ENCODE data around the gene KLHDC2. TPM values are rescaled to one million over a fixed set of nuclear protein-coding genes. Genes with fewer than 3 reads are reported as not detected.
"Not testable (repeated sequence)": the region's sequence is repeated elsewhere in the genome, so short reads cannot be mapped to it uniquely, and the experiment has no call there.

Gene KLHDC2
- polyA plus RNA-seq, 1 donor (not counting 4 experiments of a cell fraction or from before 2014, with no cell fraction given), result 34.0 TPM

- dilution Hi-C loops (cut with MboI; ENCODE audit: extremely low pct_ligation_motif_present, low sequenced_read_pairs), result no loop called here
- peaks cover 13 to 15% of the 10 kb centered on the region in 2 experiments for H3K36me3 ChIP-seq (ENCODE audit: control insufficient read depth in 2 of 2, extremely low read depth in 1 of 2, insufficient read depth in 2 of 2, low read length in 2 of 2)
- no peaks in the 10 kb centered on the region for H4K20me1 ChIP-seq (ENCODE audit: control insufficient read depth, extremely low read depth, insufficient read depth, low read length)
- H2AFZ ChIP-seq (ENCODE audit: control insufficient read depth, low read length), result no peak overlapping the region
- no peaks in the 10 kb centered on the region for H3K27me3 ChIP-seq (ENCODE audit: control insufficient read depth, extremely low read depth, insufficient read depth, low read length)
- H3K9me1 ChIP-seq (ENCODE audit: control insufficient read depth, extremely low read depth, insufficient read depth, low read length), result no peaks in the 10 kb centered on the region
- H3K4me1 ChIP-seq (ENCODE audit: control insufficient read depth, extremely low read depth, insufficient read depth, low read length), result no peaks in the 10 kb centered on the region
- no peak overlapping the region for H3K27ac ChIP-seq (ENCODE audit: control insufficient read depth, insufficient read depth, low read length)
- no peak overlapping the region for H3K4me3 ChIP-seq (ENCODE audit: control insufficient read depth in 2 of 3, extremely low read depth in 1 of 3, insufficient read depth in 2 of 3, low read depth in 1 of 3, low read length in 3 of 3)
- no peak overlapping the region for H3K9ac ChIP-seq (ENCODE audit: control insufficient read depth, extremely low read depth, insufficient read depth, low read length)
- H3K79me2 ChIP-seq (ENCODE audit: control insufficient read depth, insufficient read depth, low read length), result no peaks in the 10 kb centered on the region
- TF ChIP-seq CTCF (optimal IDR thresholded peaks at IDR 0.05 in 1 of 3, IDR thresholded peaks at IDR 0.05 in 1 of 3, conservative IDR thresholded peaks at IDR 0.05 in 1 of 3; ENCODE audit: extremely low read depth in 1 of 3, insufficient read depth in 2 of 3, low read length in 3 of 3), result no peak
- no peaks in the 10 kb centered on the region for H3K9me3 ChIP-seq (ENCODE audit: control insufficient read depth, low read depth, low read length)
- no peak overlapping the region for H3K4me2 ChIP-seq (ENCODE audit: control insufficient read depth, extremely low read depth, insufficient read depth, low read depth, low read length)
- FAIRE-seq (no peak), DNase-seq (ENCODE audit: low read depth, low spot score) (no peak)
These were observed 10.5 kb downstream of the KLHDC2 start for GRCh38 chr14:49778421-49778820.

- H3K4me1 ChIP-seq (ENCODE audit: control insufficient read depth, extremely low read depth, insufficient read depth, low read length); H3K27me3 ChIP-seq (ENCODE audit: control insufficient read depth, extremely low read depth, insufficient read depth, low read length); H3K9ac ChIP-seq (ENCODE audit: control insufficient read depth, extremely low read depth, insufficient read depth, low read length); H3K27ac ChIP-seq (ENCODE audit: control insufficient read depth, insufficient read depth, low read length); DNase-seq (ENCODE audit: low read depth, low spot score); FAIRE-seq; H4K20me1 ChIP-seq (ENCODE audit: control insufficient read depth, extremely low read depth, insufficient read depth, low read length); dilution Hi-C loops (cut with MboI; ENCODE audit: extremely low pct_ligation_motif_present, low sequenced_read_pairs); H3K9me1 ChIP-seq (ENCODE audit: control insufficient read depth, extremely low read depth, insufficient read depth, low read length); H3K4me2 ChIP-seq (ENCODE audit: control insufficient read depth, extremely low read depth, insufficient read depth, low read depth, low read length); H3K9me3 ChIP-seq (ENCODE audit: control insufficient read depth, low read depth, low read length); H3K79me2 ChIP-seq (ENCODE audit: control insufficient read depth, insufficient read depth, low read length); H3K4me3 ChIP-seq (ENCODE audit: control insufficient read depth in 2 of 3, extremely low read depth in 1 of 3, insufficient read depth in 2 of 3, low read depth in 1 of 3, low read length in 3 of 3); H2AFZ ChIP-seq (ENCODE audit: control insufficient read depth, low read length): not testable (repeated sequence)
- peaks cover 5 to 19% of the 10 kb centered on the region in 2 experiments for H3K36me3 ChIP-seq (ENCODE audit: control insufficient read depth in 2 of 2, extremely low read depth in 1 of 2, insufficient read depth in 2 of 2, low read length in 2 of 2)
These were observed 13.1 kb downstream of the KLHDC2 start for GRCh38 chr14:49781040-49781439.

- Histone ChIP-seq H3K4me2 (ENCODE audit: control insufficient read depth, extremely low read depth, insufficient read depth, low read depth, low read length) (no peak overlapping the region), H3K27ac (ENCODE audit: control insufficient read depth, insufficient read depth, low read length) (no peak overlapping the region), H3K4me3 (ENCODE audit: control insufficient read depth in 2 of 3, extremely low read depth in 1 of 3, insufficient read depth in 2 of 3, low read depth in 1 of 3, low read length in 3 of 3) (no peak overlapping the region), H3K27me3 (ENCODE audit: control insufficient read depth, extremely low read depth, insufficient read depth, low read length) (no peaks in the 10 kb centered on the region), H3K79me2 (ENCODE audit: control insufficient read depth, insufficient read depth, low read length) (no peaks in the 10 kb centered on the region), H2AFZ (ENCODE audit: control insufficient read depth, low read length) (no peak overlapping the region), H3K36me3 (ENCODE audit: control insufficient read depth in 2 of 2, extremely low read depth in 1 of 2, insufficient read depth in 2 of 2, low read length in 2 of 2) (peaks cover 12 to 19% of the 10 kb centered on the region in 2 experiments), H3K9me3 (ENCODE audit: control insufficient read depth, low read depth, low read length) (no peaks in the 10 kb centered on the region), H3K9ac (ENCODE audit: control insufficient read depth, extremely low read depth, insufficient read depth, low read length) (no peak overlapping the region), H4K20me1 (ENCODE audit: control insufficient read depth, extremely low read depth, insufficient read depth, low read length) (no peaks in the 10 kb centered on the region), H3K9me1 (ENCODE audit: control insufficient read depth, extremely low read depth, insufficient read depth, low read length) (no peaks in the 10 kb centered on the region), H3K4me1 (ENCODE audit: control insufficient read depth, extremely low read depth, insufficient read depth, low read length) (no peaks in the 10 kb centered on the region)
- FAIRE-seq (no peak), DNase-seq (ENCODE audit: low read depth, low spot score) (no peak)
- dilution Hi-C loops (cut with MboI; ENCODE audit: extremely low pct_ligation_motif_present, low sequenced_read_pairs), result no loop called here
- TF ChIP-seq EZH2 (IDR thresholded peaks at IDR 0.05; ENCODE audit: low read length) (no peak), CTCF (optimal IDR thresholded peaks at IDR 0.05 in 1 of 3, IDR thresholded peaks at IDR 0.05 in 1 of 3, conservative IDR thresholded peaks at IDR 0.05 in 1 of 3; ENCODE audit: extremely low read depth in 1 of 3, insufficient read depth in 2 of 3, low read length in 3 of 3) (no peak)
These were observed 15.6 kb downstream of the KLHDC2 start for GRCh38 chr14:49783394-49784014.
